Heart left ventricle (tissue), 16 donors: ENCODE data around the gene NTHL1. TPM values are rescaled to one million over a fixed set of nuclear protein-coding genes. Genes with fewer than 3 reads are reported as not detected.

Source experiments
- ATAC-seq, 4 donors: fragments of 200-7000 bp; cut with Tn5 transposase; one replicate each; pipeline ENCODE4 v1.9.1; 2020 to 2022; ENCODE audit warnings: moderate library complexity in 4 of 4, mild to moderate bottlenecking in 3 of 4, moderate number of reproducible peaks in 1 of 4
- DNase-seq, 5 donors: peaks; one replicate each; pipeline ENCODE4 v3.0.0-alpha.2; 2020
- H3K27ac ChIP-seq, 12 donors: fragments of 200-600 bp; sonication (generic) in 4 of 12; one replicate each; pipeline versions ENCODE4 v1.5.0 to v1.8.0; 2016 to 2022; ENCODE audit warnings: mild to moderate bottlenecking in 2 of 12
- H3K27me3 ChIP-seq, 9 donors: fragments of 200-600 bp; sonication (generic) in 2 of 9; one replicate each; pipeline versions ENCODE4 v1.5.1 to v1.8.0; 2016 to 2022; ENCODE audit warnings: mild to moderate bottlenecking in 3 of 9
- H3K36me3 ChIP-seq, 9 donors: fragments of 200-600 bp; sonication (generic) in 2 of 9; one replicate each; pipeline versions ENCODE4 v1.5.0 to v1.8.0; 2018 to 2022; ENCODE audit warnings: mild to moderate bottlenecking in 2 of 9
- H3K4me1 ChIP-seq, 12 donors: fragments of 200-600 bp; sonication (generic) in 4 of 12; one replicate each; pipeline versions ENCODE4 v1.5.0 to v1.8.0; 2016 to 2022; ENCODE audit warnings: mild to moderate bottlenecking in 3 of 12
- H3K4me3 ChIP-seq, 12 donors: fragments of 200-600 bp; sonication (generic) in 4 of 12; one replicate each; pipeline versions ENCODE4 v1.5.0 to v1.8.0; 2017 to 2022; ENCODE audit warnings: mild to moderate bottlenecking in 9 of 12, moderate library complexity in 4 of 12
- H3K9me3 ChIP-seq, 12 donors: fragments of 200-600 bp; sonication (generic) in 4 of 12; one replicate each; pipeline versions ENCODE4 v1.5.0 to v1.8.0; 2016 to 2022; ENCODE audit warnings: mild to moderate bottlenecking in 1 of 12
- CTCF ChIP-seq, 12 donors: fragments of 200-600 bp; sonication (generic) in 4 of 12; IDR thresholded peaks; one replicate each; pipeline versions ENCODE4 v1.5.0 to v1.8.0; 2018 to 2022; ENCODE audit warnings: antibody characterized with exemption in 12 of 12, mild to moderate bottlenecking in 5 of 12
- POLR2A ChIP-seq, 2 donors: fragments of 450-650 bp; IDR thresholded peaks; one replicate each; pipeline ENCODE4 v1.6.1; 2017; ENCODE audit warnings: antibody characterized with exemption in 2 of 2, mild to moderate bottlenecking in 2 of 2, moderate library complexity in 2 of 2
- WGBS, 4 donors: extraction: QIAGEN DNeasy Blood & Tissue Kit in 2 of 4; methylation state at CpG; one replicate each; pipeline versions ENCODE4 v1.1.5 to v1.1.7; 2013 to 2018; 5-methylcytosine and 5-hydroxymethylcytosine counted together
- intact Hi-C, 10 donors: fragments of 100-400 bp; cut with DNase I; formaldehyde crosslinking; loops; one replicate each; pipeline versions ENCODE4 v1.11.1 to v1.14.2; 2022
- polyA plus RNA-seq, 2 donors: library from polyadenylated mRNA; stranded (reverse); fragments of 200-250 nt; gene quantifications; one replicate each; pipeline ENCODE4 v1.2.3, GENCODE V29; 2013
- total RNA-seq, 9 donors: library from RNA; depleted of rRNA in 2 of 9; stranded (reverse); fragments of >200 nt in 2 of 9; fragmentation: NEBNext Ultra II Directional in 3 of 9; extraction: Animal tissue kit (Norgen Biotek cat#: 25700) in 3 of 9; gene quantifications; one replicate each; pipeline versions ENCODE4 v1.1.0 to v1.2.4, GENCODE V29; 2016 to 2023
- donor health status: ischemic (EF 13 %, LVEDD 7.1; RV severe dilation, severe dysfunction).
- donor health status: healthy with polysubstance abuse.
- donor health status: DM: no; HTN: yes; CAD: no.
- donor health status: DM: no; HTN: no; CAD: no.
- donor health status: ischemic (EF 25% LVEDD 6.9; RV normal size, moderate dysfunction).
- donor health status: ischemic (EF 25% LVEDD 5.7; RV mildly dilated, moderate dysfunction).
- donor health status: healthy.
- donor health status: DM: yes; HTN: yes; CAD: no.
- donor health status: ischemic (EF 35%, LVEDD 5.7; RV mildly dilated, moderate dysfunction).
- donor health status: nonischemic (EF 11% LVEDD 7.7; RV severe dilation, severe dysfunction).
- donor health status: DM: yes; HTN: yes; CAD: no.
- donor health status: PGD.
- donor health status: ischemic (EF 29% LVEDD 5.4; RV normal size, mild dysfunction).
- donor health status: nonischemic (EF 23%, LVEDD 6.1; RV moderate dilation, normal function).

The NTHL1 gene
- total and polyA plus RNA-seq, 11 donors: 9.0 to 32.3 (median 12.2) TPM

- WGBS, 4 donors: 1 to 6% (median 3%) methylated on average over 21 to 52 of the region's 52 CpGs
- Histone ChIP-seq H3K27me3 (no peaks in the 10 kb centered on the region), H3K4me3 (peak within 1 kb of the TSS; percentile 69 to 100 (median 94)), H3K36me3 (no peaks in the 10 kb centered on the region), H3K27ac (peak within 1 kb of the TSS; percentile 58 to 98 (median 93)), H3K4me1 (peaks cover 20 to 53% (median 38%) of the 10 kb centered on the region in 12 donors), H3K9me3 (no peaks in the 10 kb centered on the region)
- intact Hi-C loops: loop anchor here in 3 of 10 donors (2.0 to 10.0 kb wide), 4 partner anchors 25 to 495 kb away; partner anchors contain the start of genes GFER (in 1 of the 3) and TRAF7 (in 1 of the 3)
- peak; percentile 90 to 97 (median 96) for ATAC-seq
- TF ChIP-seq POLR2A (IDR thresholded peaks at IDR 0.05): peak in 1 of 2 donors; percentile 92
- peak in 2 of 12 donors; percentile 6 to 24 for TF ChIP-seq CTCF (IDR thresholded peaks at IDR 0.05)
- DNase-seq: peak; percentile 87 to 91 (median 88)
Measured at GRCh38 chr16:2009791-2010510, 37.7 kb downstream of the NTHL1 start, which contains the start of gene ZNF598. ZNF598 (minus strand) TSS chr16:2009821.

GRCh38 chr16:2009164-2009711 lies 38.4 kb downstream of the NTHL1 start:
- ATAC-seq: peak in 2 of 4 donors; percentile 2 to 15

GRCh38 chr16:2008631-2009163 lies 38.9 kb downstream of the NTHL1 start:
- H3K9me3 ChIP-seq: no peaks in the 10 kb centered on the region
- peak overlapping the region; percentile 58 to 94 (median 88) for H3K27ac ChIP-seq
- H3K27me3 ChIP-seq: no peaks in the 10 kb centered on the region
- no peak for ATAC-seq
- intact Hi-C loops: loop anchor here in 2 of 10 donors (2.0 to 10.0 kb wide), 3 partner anchors 24 to 496 kb away; partner anchors contain the start of genes GFER (in 1 of the 2) and TRAF7 (in 1 of the 2)
- no peaks in the 10 kb centered on the region for H3K36me3 ChIP-seq
- peak overlapping the region; percentile 69 to 100 (median 94) for H3K4me3 ChIP-seq
- WGBS, 4 donors: 7 to 17% (median 7%) methylated on average over 16 to 23 of the region's 23 CpGs
- TF ChIP-seq POLR2A (IDR thresholded peaks at IDR 0.05) (no peak), CTCF (IDR thresholded peaks at IDR 0.05) (no peak)
- DNase-seq: peak in 2 of 5 donors; percentile 23 to 32
- H3K4me1 ChIP-seq: peaks cover 20 to 66% (median 48%) of the 10 kb centered on the region in 12 donors

More at GRCh38 chr16:2009164-2009711, 38.4 kb downstream of the NTHL1 start:
- Histone ChIP-seq H3K9me3 (no peaks in the 10 kb centered on the region), H3K36me3 (no peaks in the 10 kb centered on the region), H3K27ac (peak overlapping the region; percentile 58 to 94 (median 88)), H3K4me3 (peak overlapping the region; percentile 69 to 100 (median 94)), H3K4me1 (peaks cover 20 to 60% (median 43%) of the 10 kb centered on the region in 12 donors), H3K27me3 (no peaks in the 10 kb centered on the region)
- intact Hi-C loops: loop anchor here in 2 of 10 donors (2.0 to 10.0 kb wide), 3 partner anchors 24 to 496 kb away; partner anchors contain the start of genes GFER (in 1 of the 2) and TRAF7 (in 1 of the 2)
- TF ChIP-seq CTCF (IDR thresholded peaks at IDR 0.05) (no peak), POLR2A (IDR thresholded peaks at IDR 0.05) (no peak)
- DNase-seq: peak in 2 of 5 donors; percentile 33 to 34
- WGBS, 4 donors: 0 to 1% (median 0%) methylated on average over 1 to 55 of the region's 55 CpGs
